ENCODE results near the gene FAM124B. TPM values are rescaled to one million over a fixed set of nuclear protein-coding genes. Genes with fewer than 3 reads are reported as not detected.
A peak's percentile ranks its signal among the peaks of the same experiment; 100 is the strongest.

FAM124B gene
- total RNA-seq, 2 experiments from 2014 or later = not detected

DNA sequence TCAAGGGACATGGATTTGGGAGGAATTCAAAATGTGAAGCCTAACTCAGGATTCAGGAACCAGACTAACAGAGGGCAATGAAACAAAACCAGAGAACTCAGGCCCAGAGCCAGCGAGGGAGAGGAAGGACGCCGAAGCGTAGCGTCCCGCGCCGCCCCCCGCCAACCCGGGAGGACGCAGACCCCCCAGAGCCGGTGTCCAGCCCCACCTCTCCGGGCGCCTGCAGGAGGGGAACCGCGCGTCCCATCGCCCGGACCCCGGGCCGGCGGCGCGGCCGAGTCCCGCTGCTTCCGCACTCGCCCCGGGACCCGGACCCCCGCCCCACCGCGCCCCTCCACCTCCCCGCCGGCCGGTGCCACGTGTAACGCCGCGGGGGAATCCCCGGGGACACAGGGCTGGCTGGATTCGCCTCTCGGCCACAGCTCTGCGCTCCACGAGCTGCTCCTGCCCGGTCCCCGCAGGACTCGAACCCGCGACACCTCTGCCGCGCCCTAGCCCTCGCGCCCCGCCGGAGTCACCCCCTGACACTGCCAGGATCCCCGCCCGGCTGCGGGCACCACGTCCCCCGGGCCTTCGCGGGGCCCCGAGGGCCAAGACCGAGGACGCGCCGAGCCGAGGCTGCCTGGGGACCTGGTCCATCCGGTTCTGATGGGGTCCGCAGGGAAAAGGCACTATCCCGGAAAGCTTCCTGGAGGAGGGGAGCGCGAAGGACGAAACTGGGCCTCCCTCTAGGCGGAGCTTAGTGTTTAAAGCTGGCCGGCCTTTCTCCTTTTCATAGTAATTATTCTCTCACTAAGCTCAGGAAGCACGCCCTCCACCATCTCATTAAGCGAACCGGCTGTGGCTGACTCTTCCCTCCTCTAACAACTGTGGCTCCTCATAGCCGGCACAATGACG, 40.4 kb upstream of the FAM124B start:
- Histone ChIP-seq H3K4me1 (ENCODE audit: insufficient read depth, low read length, poor library complexity, severe bottlenecking) (no peaks in the 10 kb centered on the region), H3K79me2 (ENCODE audit: insufficient read depth, low read depth, low read length) (no peaks in the 10 kb centered on the region), H3K4me3 (ENCODE audit: low read depth, low read length, poor library complexity, severe bottlenecking) (no peak overlapping the region), H3K27ac (ENCODE audit: low read depth, low read length, poor library complexity, severe bottlenecking) (no peak overlapping the region), H2AFZ (ENCODE audit: low read length) (no peak overlapping the region), H3K9me3 (ENCODE audit: low read length) (no peaks in the 10 kb centered on the region), H3K9me2 (ENCODE audit: insufficient read depth, low read length) (no peaks in the 10 kb centered on the region), H4K20me1 (ENCODE audit: insufficient read depth, low read length) (no peaks in the 10 kb centered on the region), H3K36me3 (ENCODE audit: insufficient read depth, low read length) (no peaks in the 10 kb centered on the region), H3K4me2 (ENCODE audit: low read length) (peak overlapping the region; percentile 10; the same call in 1 of the 2 replicates)
- TF ChIP-seq EZH2phosphoT487 (IDR thresholded peaks at IDR 0.05; ENCODE audit: borderline replicate concordance, low read depth, low read length) = no peak
- TF ChIP-seq, protein P1, sequence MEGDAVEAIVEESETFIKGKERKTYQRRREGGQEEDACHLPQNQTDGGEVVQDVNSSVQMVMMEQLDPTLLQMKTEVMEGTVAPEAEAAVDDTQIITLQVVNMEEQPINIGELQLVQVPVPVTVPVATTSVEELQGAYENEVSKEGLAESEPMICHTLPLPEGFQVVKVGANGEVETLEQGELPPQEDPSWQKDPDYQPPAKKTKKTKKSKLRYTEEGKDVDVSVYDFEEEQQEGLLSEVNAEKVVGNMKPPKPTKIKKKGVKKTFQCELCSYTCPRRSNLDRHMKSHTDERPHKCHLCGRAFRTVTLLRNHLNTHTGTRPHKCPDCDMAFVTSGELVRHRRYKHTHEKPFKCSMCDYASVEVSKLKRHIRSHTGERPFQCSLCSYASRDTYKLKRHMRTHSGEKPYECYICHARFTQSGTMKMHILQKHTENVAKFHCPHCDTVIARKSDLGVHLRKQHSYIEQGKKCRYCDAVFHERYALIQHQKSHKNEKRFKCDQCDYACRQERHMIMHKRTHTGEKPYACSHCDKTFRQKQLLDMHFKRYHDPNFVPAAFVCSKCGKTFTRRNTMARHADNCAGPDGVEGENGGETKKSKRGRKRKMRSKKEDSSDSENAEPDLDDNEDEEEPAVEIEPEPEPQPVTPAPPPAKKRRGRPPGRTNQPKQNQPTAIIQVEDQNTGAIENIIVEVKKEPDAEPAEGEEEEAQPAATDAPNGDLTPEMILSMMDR (conservative IDR thresholded peaks at IDR 0.05; ENCODE audit: low read length) = no peak
- ChIA-PET POLR2A (interaction anchor here (0.5 to 1.5 kb wide), 4 partner anchors 12 to 644 kb away, joined by 3 to 5 read pairs (median 4); no protein-coding TSS in a partner anchor), CTCF (ENCODE audit: unreplicated experiment) (no interaction called here)
- intact Hi-C loops (cut with micrococcal nuclease; ENCODE audit: unreplicated experiment) = no loop called here
- DNase-seq (ENCODE audit: low spot score) = no peak
- BruUV-seq (replicated peaks) = no TSS peak

DNA sequence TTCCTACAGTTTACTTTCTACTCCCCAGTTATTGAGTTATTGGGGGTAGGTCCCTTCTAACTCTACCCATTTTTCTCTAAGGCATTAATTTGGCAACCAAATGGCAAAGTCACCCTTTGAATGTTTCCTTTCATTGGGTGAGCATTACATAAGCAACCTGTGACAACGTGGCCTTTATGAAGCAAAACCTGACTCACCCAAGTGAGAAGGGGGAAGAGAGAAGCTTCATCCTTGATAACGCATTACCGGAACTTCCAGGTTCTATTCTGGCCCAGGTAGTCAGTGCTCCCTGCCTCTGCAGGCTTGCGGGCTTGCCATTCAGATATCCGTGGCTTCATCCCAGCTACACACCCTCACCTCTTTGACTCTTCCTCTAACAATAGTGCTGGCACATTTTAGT, 39.1 kb upstream of the FAM124B start:
- Histone ChIP-seq H3K9me3 (ENCODE audit: low read length) (no peaks in the 10 kb centered on the region), H3K9me2 (ENCODE audit: insufficient read depth, low read length) (no peaks in the 10 kb centered on the region), H2AFZ (ENCODE audit: low read length) (no peak overlapping the region), H3K79me2 (ENCODE audit: insufficient read depth, low read depth, low read length) (no peaks in the 10 kb centered on the region), H4K20me1 (ENCODE audit: insufficient read depth, low read length) (no peaks in the 10 kb centered on the region), H3K36me3 (ENCODE audit: insufficient read depth, low read length) (no peaks in the 10 kb centered on the region), H3K4me1 (ENCODE audit: insufficient read depth, low read length, poor library complexity, severe bottlenecking) (no peaks in the 10 kb centered on the region), H3K4me3 (ENCODE audit: low read depth, low read length, poor library complexity, severe bottlenecking) (no peak overlapping the region), H3K27ac (ENCODE audit: low read depth, low read length, poor library complexity, severe bottlenecking) (no peak overlapping the region), H3K4me2 (ENCODE audit: low read length) (no peak overlapping the region)
- ChIA-PET POLR2A (interaction anchor here (1.0 to 2.1 kb wide), 3 partner anchors 11 to 66 kb away, joined by 5 to 7 read pairs (median 6); no protein-coding TSS in a partner anchor), CTCF (ENCODE audit: unreplicated experiment) (interaction anchor here (1.1 kb wide), 1 partner anchor 88 kb away, joined by 3 read pairs; no protein-coding TSS in a partner anchor)
- intact Hi-C loops (cut with micrococcal nuclease; ENCODE audit: unreplicated experiment) = no loop called here
- TF ChIP-seq, protein P1 (conservative IDR thresholded peaks at IDR 0.05; ENCODE audit: low read length) = no peak
- no peak for TF ChIP-seq EZH2phosphoT487 (IDR thresholded peaks at IDR 0.05; ENCODE audit: borderline replicate concordance, low read depth, low read length)
- no peak for DNase-seq (ENCODE audit: low spot score)
- no TSS peak for BruUV-seq (replicated peaks)

DNA sequence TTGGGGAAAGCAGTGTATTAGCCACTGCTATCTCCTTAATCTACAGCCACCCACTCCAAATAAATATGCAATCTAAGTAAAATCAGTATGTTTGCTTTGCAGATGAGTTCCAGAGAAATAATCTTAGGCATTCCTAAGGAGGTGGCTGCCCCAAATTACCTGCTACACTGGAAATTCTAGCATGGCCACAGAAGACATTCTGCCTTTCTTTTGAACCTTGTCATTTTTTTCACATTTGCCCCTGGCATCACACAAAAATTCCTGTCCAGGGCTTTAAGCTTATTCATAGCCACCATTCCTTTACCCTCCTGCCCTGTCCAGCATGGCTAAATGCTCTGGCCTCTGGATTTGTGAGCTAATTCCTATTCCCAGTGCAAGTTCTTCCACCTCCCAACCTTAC, 36.8 kb upstream of the FAM124B start:
- TF ChIP-seq EZH2phosphoT487 (IDR thresholded peaks at IDR 0.05; ENCODE audit: borderline replicate concordance, low read depth, low read length) = no peak
- TF ChIP-seq, protein P1 (conservative IDR thresholded peaks at IDR 0.05; ENCODE audit: low read length) = no peak
- CTCF ChIA-PET (ENCODE audit: unreplicated experiment) = interaction anchor here (0.5 kb wide), 1 partner anchor 34 kb away, joined by 3 read pairs; no protein-coding TSS in a partner anchor
- no TSS peak for BruUV-seq (replicated peaks)

More for the DNA sequence above, 36.8 kb upstream of the FAM124B start:
- H4K20me1 ChIP-seq (ENCODE audit: insufficient read depth, low read length) = no peaks in the 10 kb centered on the region
- no peaks in the 10 kb centered on the region for H3K9me2 ChIP-seq (ENCODE audit: insufficient read depth, low read length)
- no peaks in the 10 kb centered on the region for H3K79me2 ChIP-seq (ENCODE audit: insufficient read depth, low read depth, low read length)
- H3K9me3 ChIP-seq (ENCODE audit: low read length) = no peaks in the 10 kb centered on the region
- no peaks in the 10 kb centered on the region for H3K4me1 ChIP-seq (ENCODE audit: insufficient read depth, low read length, poor library complexity, severe bottlenecking)
- no peak overlapping the region for H3K4me2 ChIP-seq (ENCODE audit: low read length)
- no peak overlapping the region for H3K27ac ChIP-seq (ENCODE audit: low read depth, low read length, poor library complexity, severe bottlenecking)
- intact Hi-C loops (cut with micrococcal nuclease; ENCODE audit: unreplicated experiment) = no loop called here
- H2AFZ ChIP-seq (ENCODE audit: low read length) = no peak overlapping the region
- no peak for DNase-seq (ENCODE audit: low spot score)
- POLR2A ChIA-PET = interaction anchor here (2.1 kb wide), 1 partner anchor 64 kb away, joined by 7 read pairs; no protein-coding TSS in a partner anchor
- no peaks in the 10 kb centered on the region for H3K36me3 ChIP-seq (ENCODE audit: insufficient read depth, low read length)
- no peak overlapping the region for H3K4me3 ChIP-seq (ENCODE audit: low read depth, low read length, poor library complexity, severe bottlenecking)

Data from OCI-LY7 (cell line).